ENCODE results near the gene G6PC3. TPM values are rescaled to one million over a fixed set of nuclear protein-coding genes. Genes with fewer than 3 reads are reported as not detected.

G6PC3 gene
- total RNA-seq, 8 experiments from 2014 or later: 43.6 to 194 (median 63.4) TPM

GRCh38 chr17:44065668-44066203 is 4.8 kb upstream of the G6PC3 start:
- in situ Hi-C loops (cut with MboI; ENCODE audit: low pct_unique_long_range_greater_than_20kb in 2 of 9, low sequenced_read_pairs in 9 of 9, unreplicated experiment in 9 of 9): no loop called here
- Histone ChIP-seq H3K4me1 (replicated peaks in 1 of 2) (peaks cover 14 to 19% of the 10 kb centered on the region in 2 donors), H3K27ac (peak overlapping the region; percentile 99 to 100), H3K4me3 (peak overlapping the region; percentile 87 to 100 (median 98))
- ATAC-seq (replicated peaks in 6 of 8): no peak
- WGBS, 10 experiments: 0 to 6% (median 0%) methylated on average over 1 to 6 of the region's 9 CpGs; no CpG with 5 or more reads in 2 of the 10 experiments

- 0 to 5% (median 0%) methylated on average over 1 to 23 of the region's 65 CpGs; no CpG with 5 or more reads in 5 of the 10 experiments for WGBS, 10 experiments
- peak; percentile 56 to 72 (median 60) for ATAC-seq (replicated peaks in 6 of 8)
- in situ Hi-C loops (cut with MboI; ENCODE audit: low pct_unique_long_range_greater_than_20kb in 2 of 9, low sequenced_read_pairs in 9 of 9, unreplicated experiment in 9 of 9): no loop called here
- Histone ChIP-seq H3K4me3 (peak within 1 kb of the TSS; percentile 87 to 100 (median 98)), H3K27ac (peak within 1 kb of the TSS; percentile 99 to 100), H3K4me1 (replicated peaks in 1 of 2) (peaks cover 14 to 19% of the 10 kb centered on the region in 2 donors)
Observed at GRCh38 chr17:44066204-44066930, 4.2 kb upstream of the G6PC3 start, which contains the start of gene LSM12. TSS of gene LSM12 (minus strand) at chr17:44066671. CDS start at chr17:44066587, 84 bp downstream.

- in situ Hi-C loops (cut with MboI; ENCODE audit: low pct_unique_long_range_greater_than_20kb in 2 of 9, low sequenced_read_pairs in 9 of 9, unreplicated experiment in 9 of 9): no loop called here
- Histone ChIP-seq H3K4me3 (no peak overlapping the region), H3K27ac (no peak overlapping the region), H3K4me1 (replicated peaks in 1 of 2) (peaks cover 21 to 26% of the 10 kb centered on the region in 2 donors)
- ATAC-seq (replicated peaks in 6 of 8): no peak
- WGBS, 10 experiments: 74 to 100% (median 93%) methylated on average over 1 to 8 of the region's 9 CpGs; no CpG with 5 or more reads in 1 of the 10 experiments
Observed at GRCh38 chr17:44067545-44067940, 3.0 kb upstream of the G6PC3 start.

- in situ Hi-C loops (cut with MboI; ENCODE audit: low pct_unique_long_range_greater_than_20kb in 2 of 9, low sequenced_read_pairs in 9 of 9, unreplicated experiment in 9 of 9): no loop called here
- ATAC-seq (replicated peaks in 6 of 8): no peak
- Histone ChIP-seq H3K4me1 (replicated peaks in 1 of 2) (peaks cover 21 to 23% of the 10 kb centered on the region in 2 donors), H3K4me3 (peak overlapping the region; percentile 59 to 79 (median 71)), H3K27ac (peak overlapping the region; percentile 87 to 94)
- 0 to 83% (median 14%) methylated on average over 1 to 7 of the region's 7 CpGs; no CpG with 5 or more reads in 1 of the 10 experiments for WGBS, 10 experiments
Observed at GRCh38 chr17:44069974-44070454, 521 bp upstream of the G6PC3 start.

- ATAC-seq (replicated peaks in 6 of 8): no peak
- peaks cover 16 to 19% of the 10 kb centered on the region in 2 donors for H3K4me1 ChIP-seq (replicated peaks in 1 of 2)
- peak overlapping the region; percentile 59 to 79 (median 71) for H3K4me3 ChIP-seq
- 0 to 20% (median 0%) methylated on average over 1 to 2 of the region's 3 CpGs; no CpG with 5 or more reads in 3 of the 10 experiments for whole genome bisulfite sequencing, 10 experiments
- H3K27ac ChIP-seq: peak overlapping the region; percentile 94
- in situ Hi-C loops (cut with MboI; ENCODE audit: low pct_unique_long_range_greater_than_20kb in 2 of 9, low sequenced_read_pairs in 9 of 9, unreplicated experiment in 9 of 9): no loop called here
Observed at GRCh38 chr17:44071198-44071520, 624 bp downstream of the G6PC3 start.

GRCh38 chr17:44071772-44072171 is 1.2 kb downstream of the G6PC3 start:
- Histone ChIP-seq H3K4me1 (replicated peaks in 1 of 2) (peaks cover 16 to 19% of the 10 kb centered on the region in 2 donors), H3K4me3 (peak overlapping the region; percentile 59 to 79 (median 71)), H3K27ac (peak overlapping the region in 1 of 2 donors; percentile 94)
- peak in 2 of 8 experiments; percentile 3 to 15 for ATAC-seq (replicated peaks in 6 of 8)
- 0 to 30% (median 0%) methylated on average over 1 to 2 of the region's 2 CpGs; no CpG with 5 or more reads in 2 of the 10 experiments for WGBS, 10 experiments
- in situ Hi-C loops (cut with MboI; ENCODE audit: low pct_unique_long_range_greater_than_20kb in 2 of 9, low sequenced_read_pairs in 9 of 9, unreplicated experiment in 9 of 9): no loop called here

GRCh38 chr17:44074231-44074910 is 3.8 kb downstream of the G6PC3 start:
- no peak overlapping the region for H3K27ac ChIP-seq
- in situ Hi-C loops (cut with MboI; ENCODE audit: low pct_unique_long_range_greater_than_20kb in 2 of 9, low sequenced_read_pairs in 9 of 9, unreplicated experiment in 9 of 9): no loop called here
- H3K4me3 ChIP-seq: no peak overlapping the region
- WGBS, 10 experiments: 20 to 90% (median 80%) methylated on average over 1 to 6 of the region's 9 CpGs; no CpG with 5 or more reads in 4 of the 10 experiments
- no peak for ATAC-seq (replicated peaks in 6 of 8)
- peaks cover 12 to 15% of the 10 kb centered on the region in 2 donors for H3K4me1 ChIP-seq (replicated peaks in 1 of 2)

GRCh38 chr17:44074911-44075285 is 4.4 kb downstream of the G6PC3 start:
- ATAC-seq (replicated peaks in 6 of 8): no peak
- peaks cover 9 to 11% of the 10 kb centered on the region in 2 donors for H3K4me1 ChIP-seq (replicated peaks in 1 of 2)
- in situ Hi-C loops (cut with MboI; ENCODE audit: low pct_unique_long_range_greater_than_20kb in 2 of 9, low sequenced_read_pairs in 9 of 9, unreplicated experiment in 9 of 9): no loop called here
- WGBS, 10 experiments: 87 to 100% (median 91%) methylated on average over 1 to 4 of the region's 9 CpGs; no CpG with 5 or more reads in 5 of the 10 experiments
- H3K27ac ChIP-seq: no peak overlapping the region
- H3K4me3 ChIP-seq: no peak overlapping the region

GRCh38 chr17:44075598-44076293 is 5.2 kb downstream of the G6PC3 start:
- in situ Hi-C loops (cut with MboI; ENCODE audit: low pct_unique_long_range_greater_than_20kb in 2 of 9, low sequenced_read_pairs in 9 of 9, unreplicated experiment in 9 of 9): no loop called here
- Histone ChIP-seq H3K4me3 (no peak overlapping the region), H3K4me1 (replicated peaks in 1 of 2) (peaks cover 7 to 13% of the 10 kb centered on the region in 2 donors), H3K27ac (no peak overlapping the region)
- WGBS, 10 experiments: 80 to 92% (median 85%) methylated on average over 1 to 4 of the region's 10 CpGs; no CpG with 5 or more reads in 7 of the 10 experiments
- ATAC-seq (replicated peaks in 6 of 8): no peak

- H3K4me1 ChIP-seq (replicated peaks in 1 of 2): peaks cover 3 to 14% of the 10 kb centered on the region in 2 donors
- no peak overlapping the region for H3K4me3 ChIP-seq
- peak overlapping the region in 1 of 2 donors; percentile 14 for H3K27ac ChIP-seq
- 65 to 100% (median 93%) methylated on average over 2 to 4 of the region's 6 CpGs; no CpG with 5 or more reads in 7 of the 10 experiments for WGBS, 10 experiments
- in situ Hi-C loops (cut with MboI; ENCODE audit: low pct_unique_long_range_greater_than_20kb in 2 of 9, low sequenced_read_pairs in 9 of 9, unreplicated experiment in 9 of 9): no loop called here
- ATAC-seq (replicated peaks in 6 of 8): peak in 2 of 8 experiments; percentile 20 to 33
Observed at GRCh38 chr17:44076716-44077594, 6.4 kb downstream of the G6PC3 start.

- Histone ChIP-seq H3K4me1 (replicated peaks in 1 of 2) (peaks cover 0 to 11% of the 10 kb centered on the region in 2 donors), H3K27ac (no peak overlapping the region), H3K4me3 (no peak overlapping the region)
- WGBS, 10 experiments: 80 to 100% (median 92%) methylated on average over 1 to 2 of the region's 4 CpGs; no CpG with 5 or more reads in 6 of the 10 experiments
- in situ Hi-C loops (cut with MboI; ENCODE audit: low pct_unique_long_range_greater_than_20kb in 2 of 9, low sequenced_read_pairs in 9 of 9, unreplicated experiment in 9 of 9): no loop called here
- no peak for ATAC-seq (replicated peaks in 6 of 8)
Observed at GRCh38 chr17:44077595-44077909, 7.0 kb downstream of the G6PC3 start.

GRCh38 chr17:44078412-44078811 is 7.9 kb downstream of the G6PC3 start:
- Histone ChIP-seq H3K4me3 (no peak overlapping the region), H3K27ac (no peak overlapping the region), H3K4me1 (replicated peaks in 1 of 2) (peaks cover 0 to 9% of the 10 kb centered on the region in 2 donors)
- ATAC-seq (replicated peaks in 6 of 8): peak in 4 of 8 experiments; percentile 10 to 15 (median 12)
- in situ Hi-C loops (cut with MboI; ENCODE audit: low pct_unique_long_range_greater_than_20kb in 2 of 9, low sequenced_read_pairs in 9 of 9, unreplicated experiment in 9 of 9): no loop called here
- 83 to 100% (median 97%) methylated on average over 1 to 11 of the region's 19 CpGs; no CpG with 5 or more reads in 5 of the 10 experiments for WGBS, 10 experiments
